ENCODE measurements around the gene ZNF804A. TPM values are rescaled to one million over a fixed set of nuclear protein-coding genes. Genes with fewer than 3 reads are reported as not detected.

Gene ZNF804A
- total and polyA plus RNA-seq, 2 of the 4 experiments (the other 2 are of a cell fraction): 2.2 to 2.7 TPM

DNA sequence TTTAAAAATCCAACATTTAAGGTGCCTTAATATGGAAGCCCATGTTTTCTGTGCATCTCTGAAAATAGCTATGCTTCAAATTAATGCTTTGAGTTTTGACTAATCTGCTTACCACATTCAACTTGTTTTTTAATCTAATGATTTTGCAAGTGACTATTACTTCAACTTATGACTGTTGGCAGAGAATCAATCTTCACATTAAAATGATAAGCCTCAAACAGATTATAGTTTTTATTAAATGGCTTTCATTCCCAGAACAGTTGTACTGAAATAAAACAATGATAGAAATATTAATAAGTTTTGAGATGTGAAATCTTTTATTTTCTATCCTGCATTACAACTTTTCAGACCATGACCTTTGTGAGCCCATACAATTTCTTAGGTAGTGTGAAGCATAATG is 347.5 kb downstream of the ZNF804A start:
- H3K36me3 ChIP-seq (ENCODE audit: control insufficient read depth, insufficient read depth, low read length): no peaks in the 10 kb centered on the region
- no peak overlapping the region for H2BK120ac ChIP-seq (ENCODE audit: low read depth, low read length)
- no peak overlapping the region for H3K4me3 ChIP-seq (ENCODE audit: insufficient read depth, low read depth, low read length)
- intact Hi-C loops (cut with micrococcal nuclease): no loop called here
- CTCF ChIA-PET: no interaction called here
- no peak for DNase-seq
- no peaks in the 10 kb centered on the region for H3K9me1 ChIP-seq (ENCODE audit: insufficient read depth, low read length)
- H4K20me1 ChIP-seq (ENCODE audit: insufficient read depth, low read length): no peaks in the 10 kb centered on the region
- no peak overlapping the region for H2AK9ac ChIP-seq (replicated peaks; ENCODE audit: low read depth, low read length, poor library complexity)
- no peak overlapping the region for H4K8ac ChIP-seq (ENCODE audit: low read depth in 2 of 2, low read length in 2 of 2)
- dilution Hi-C loops (cut with HindIII; ENCODE audit: low sequenced_read_pairs, unreplicated experiment): no loop called here
- no peaks in the 10 kb centered on the region for H3K27me3 ChIP-seq (ENCODE audit: control insufficient read depth, insufficient read depth, low read length)
- H3K4me2 ChIP-seq (ENCODE audit: low read depth, low read length): no peak overlapping the region
- no peak overlapping the region for H2AFZ ChIP-seq (replicated peaks; ENCODE audit: low read length, poor library complexity)
- no peaks in the 10 kb centered on the region for H3K79me1 ChIP-seq (ENCODE audit: low read depth in 1 of 2, low read length in 2 of 2)
- POLR2A ChIA-PET (ENCODE audit: unreplicated experiment): no interaction called here
- H3K27ac ChIP-seq (ENCODE audit: insufficient read depth, low read length): no peak overlapping the region
- no peaks in the 10 kb centered on the region for H3K9me3 ChIP-seq (ENCODE audit: control insufficient read depth, insufficient read depth, low read length)
- no peak for ATAC-seq (ENCODE audit: low read depth)
- H4K5ac ChIP-seq (ENCODE audit: low read depth, low read length): no peak overlapping the region
- H3K18ac ChIP-seq (ENCODE audit: low read depth, low read length): no peak overlapping the region
- H4K91ac ChIP-seq (ENCODE audit: insufficient read depth, low read depth, low read length): no peak overlapping the region
- H3K4ac ChIP-seq (ENCODE audit: low read depth, low read length): no peak overlapping the region
- TF ChIP-seq RFX5 (IDR thresholded peaks at IDR 0.05; ENCODE audit: low read depth, low read length) (no peak), MAZ (IDR thresholded peaks at IDR 0.05; ENCODE audit: borderline replicate concordance, low read depth, low read length) (no peak)
- no peak overlapping the region for H3K9ac ChIP-seq (ENCODE audit: low read depth, low read length)
- H2BK15ac ChIP-seq (ENCODE audit: low read depth, low read length): no peak overlapping the region
- in situ Hi-C loops (cut with MboI; ENCODE audit: low sequenced_read_pairs): no loop called here
- H2BK20ac ChIP-seq (ENCODE audit: low read depth, low read length): no peak overlapping the region
- BruUV-seq (replicated peaks): no TSS peak
- H3K4me1 ChIP-seq (ENCODE audit: control insufficient read depth, insufficient read depth, low read length): no peaks in the 10 kb centered on the region
- no peak overlapping the region for H2BK5ac ChIP-seq (ENCODE audit: low read depth, low read length, poor library complexity, severe bottlenecking)
- no peak overlapping the region for H3K56ac ChIP-seq (ENCODE audit: extremely low read depth, insufficient read depth, low read length)
- no peak overlapping the region for H3K23ac ChIP-seq (ENCODE audit: low read depth, low read length)
- no peak overlapping the region for H3K14ac ChIP-seq (replicated peaks; ENCODE audit: low read depth, low read length)
- no peak overlapping the region for H2AK5ac ChIP-seq (ENCODE audit: low read depth, low read length)
